Mesenchymal stem cell (in vitro differentiated cells and primary cell): ENCODE data around the gene ZNF487.

ENCODE experiments used
- DNase-seq: peaks from one replicate; pipeline ENCODE4 v3.0.0-alpha.2; 2013
- H2AFZ ChIP-seq: one replicate; pipeline ENCODE4 v1.6.1; 2013; ENCODE audit warnings: low read depth, mild to moderate bottlenecking, control low read depth, inconsistent platforms, low read length, moderate library complexity
- H2AK5ac ChIP-seq: 2 replicates; pipeline ENCODE4 v1.6.1; 2013; ENCODE audit warnings: low read length, moderate library complexity, mild to moderate bottlenecking, inconsistent platforms; ENCODE audit not compliant: severe bottlenecking
- H2BK120ac ChIP-seq: one replicate; pipeline ENCODE4 v1.6.1; 2013; ENCODE audit warnings: low read depth, mild to moderate bottlenecking, inconsistent platforms, low read length, moderate library complexity
- H2BK12ac ChIP-seq, 2 experiments: one replicate each; pipeline ENCODE4 v1.6.1; 2013; ENCODE audit warnings: inconsistent platforms in 2 of 2, low read length in 2 of 2, mild to moderate bottlenecking in 2 of 2, moderate library complexity in 2 of 2, control low read depth in 1 of 2
- H2BK15ac ChIP-seq: one replicate; pipeline ENCODE4 v1.6.1; 2013; ENCODE audit warnings: mild to moderate bottlenecking, low read depth, inconsistent platforms; ENCODE audit not compliant: poor library complexity, severe bottlenecking
- H2BK5ac ChIP-seq: 2 replicates; pipeline ENCODE4 v1.6.1; 2013; ENCODE audit warnings: low read depth, mild to moderate bottlenecking, low read length, control low read depth, inconsistent platforms; ENCODE audit not compliant: poor library complexity, severe bottlenecking
- H3K14ac ChIP-seq, 2 experiments: one replicate each; pipeline ENCODE4 v1.6.1; 2013; ENCODE audit warnings: inconsistent platforms in 2 of 2, low read length in 2 of 2, control low read depth in 1 of 2, mild to moderate bottlenecking in 1 of 2, moderate library complexity in 1 of 2
- H3K18ac ChIP-seq, 2 experiments: one replicate each; pipeline ENCODE4 v1.6.1; 2013; ENCODE audit warnings: inconsistent platforms in 2 of 2, low read length in 2 of 2, control low read depth in 1 of 2, low read depth in 1 of 2, mild to moderate bottlenecking in 1 of 2
- H3K23ac ChIP-seq, 2 experiments: one replicate each; pipeline ENCODE4 v1.6.1; 2013; ENCODE audit warnings: inconsistent platforms in 2 of 2, low read length in 2 of 2, mild to moderate bottlenecking in 2 of 2, moderate library complexity in 2 of 2, control low read depth in 1 of 2
- H3K27ac ChIP-seq: 2 replicates; pipeline ENCODE4 v1.5.1; 2013; ENCODE audit warnings: mild to moderate bottlenecking, moderate library complexity, low read length, control low read depth, inconsistent platforms; ENCODE audit not compliant: poor library complexity, severe bottlenecking
- H3K27me3 ChIP-seq, 2 experiments: 2 replicates each; pipeline versions ENCODE4 v1.6.1 to v1.7.0; 2013; ENCODE audit warnings: low read length in 2 of 2, mild to moderate bottlenecking in 2 of 2, moderate library complexity in 2 of 2, control low read depth in 1 of 2, inconsistent platforms in 1 of 2; ENCODE audit not compliant: control insufficient read depth in 1 of 2, insufficient read depth in 1 of 2
- H3K36me3 ChIP-seq, 2 experiments: 2 replicates each; pipeline versions ENCODE4 v1.6.1 to v1.7.0; 2013; ENCODE audit warnings: low read length in 2 of 2, control low read depth in 1 of 2, inconsistent platforms in 1 of 2, low read depth in 1 of 2, mild to moderate bottlenecking in 1 of 2; ENCODE audit not compliant: insufficient read depth in 2 of 2, control insufficient read depth in 1 of 2
- H3K4ac ChIP-seq, 2 experiments: one replicate each; pipeline ENCODE4 v1.6.1; 2013; ENCODE audit warnings: inconsistent platforms in 2 of 2, low read length in 2 of 2, mild to moderate bottlenecking in 2 of 2, moderate library complexity in 2 of 2, control low read depth in 1 of 2, low read depth in 1 of 2
- H3K4me1 ChIP-seq: 2 replicates; pipeline ENCODE4 v1.6.1; 2013; ENCODE audit warnings: low read depth, low read length, control low read depth; ENCODE audit not compliant: control insufficient read depth, insufficient read depth
- H3K4me2 ChIP-seq: 2 replicates; pipeline ENCODE4 v1.6.1; 2013; ENCODE audit warnings: low read length, mild to moderate bottlenecking, inconsistent platforms; ENCODE audit not compliant: poor library complexity, severe bottlenecking
- H3K4me3 ChIP-seq, 2 experiments: 2 replicates each; pipeline versions ENCODE4 v1.5.1 to v1.7.0; 2013; ENCODE audit warnings: low read length in 2 of 2, mild to moderate bottlenecking in 2 of 2, control low read depth in 1 of 2, low read depth in 1 of 2; ENCODE audit not compliant: insufficient read depth in 1 of 2
- H3K79me1 ChIP-seq: replicated peaks from 2 replicates; pipeline ENCODE4 v1.6.1; 2013; ENCODE audit warnings: mild to moderate bottlenecking, control low read depth, low read length, inconsistent platforms; ENCODE audit not compliant: poor library complexity, severe bottlenecking
- H3K9ac ChIP-seq: 2 replicates; pipeline ENCODE4 v1.7.0; 2013; ENCODE audit warnings: mild to moderate bottlenecking, low read length, moderate library complexity
- H3K9me3 ChIP-seq: 2 replicates; pipeline ENCODE4 v1.7.0; 2013; ENCODE audit warnings: mild to moderate bottlenecking, low read length; ENCODE audit not compliant: control insufficient read depth
- H4K8ac ChIP-seq: one replicate; pipeline ENCODE4 v1.6.1; 2013; ENCODE audit warnings: inconsistent platforms, mild to moderate bottlenecking, low read length, moderate library complexity
- H4K91ac ChIP-seq: one replicate; pipeline ENCODE4 v1.6.1; 2013; ENCODE audit warnings: mild to moderate bottlenecking, low read length, inconsistent platforms
- WGBS: methylation state at CpG from one replicate; pipeline ENCODE4 v1.1.7; 2013; ENCODE audit warnings: mixed read lengths; 5-methylcytosine and 5-hydroxymethylcytosine counted together

Gene ZNF487

GRCh38 chr10:43437141-43437870, 395 bp downstream of the ZNF487 start:
- Histone ChIP-seq H2AFZ (peak overlapping the region; percentile 72), H3K27ac (no peak overlapping the region), H3K14ac (no peak overlapping the region), H2AK5ac (no peak overlapping the region), H3K27me3 (no peaks in the 10 kb centered on the region), H3K36me3 (peaks cover 0 to 2% of the 10 kb centered on the region in 2 experiments), H2BK5ac (no peak overlapping the region), H3K9ac (peak overlapping the region; percentile 100), H3K9me3 (no peaks in the 10 kb centered on the region), H3K18ac (peak overlapping the region; percentile 46 to 66), H2BK15ac (no peak overlapping the region), H3K4ac (peak overlapping the region in 1 of 2 experiments; percentile 15), H2BK12ac (peak overlapping the region in 1 of 2 experiments; percentile 63), H2BK120ac (no peak overlapping the region), H3K23ac (peak overlapping the region in 1 of 2 experiments; percentile 83), H3K4me2 (peak overlapping the region; percentile 98), H4K91ac (no peak overlapping the region), H3K4me1 (peaks cover 3% of the 10 kb centered on the region), H3K79me1 (peaks cover 12% of the 10 kb centered on the region), H3K4me3 (peak overlapping the region; percentile 72 to 99), H4K8ac (peak overlapping the region; percentile 71)
- peak; percentile 55 for DNase-seq
- WGBS = 2% methylated on average over 29 of the region's 30 CpGs

DNA sequence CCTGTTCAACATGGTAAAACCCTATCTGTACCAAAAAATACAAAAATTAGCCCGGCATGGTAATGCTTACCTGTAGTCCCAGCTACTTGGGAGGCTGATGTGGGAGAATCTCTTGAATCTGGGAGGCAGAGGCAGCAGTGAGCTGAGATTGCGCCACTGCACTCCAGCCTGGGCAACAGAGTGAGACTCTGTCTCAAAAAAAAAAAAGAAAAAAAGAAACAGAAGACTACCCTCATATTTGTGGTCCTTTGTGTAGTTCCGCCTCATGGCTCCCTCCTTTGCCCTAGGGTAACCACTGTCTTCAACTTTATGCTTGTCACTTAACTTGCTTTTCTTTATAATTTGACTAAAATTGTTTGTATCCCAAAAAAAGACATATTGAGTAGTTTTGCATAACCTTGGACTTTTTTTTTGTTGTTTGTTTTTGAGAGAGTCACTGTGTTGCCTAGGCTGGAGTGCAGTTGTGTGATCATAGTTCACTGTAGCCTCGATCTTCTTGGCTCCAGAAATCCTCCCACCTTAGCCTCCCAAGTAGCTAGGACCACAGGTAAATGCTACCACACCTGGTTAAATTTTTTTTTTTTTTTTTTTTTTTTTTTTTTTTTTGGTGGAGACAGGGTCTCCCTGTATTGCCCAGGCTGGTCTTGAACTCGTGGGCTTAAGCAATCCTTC, 3.7 kb downstream of the ZNF487 start:
- Histone ChIP-seq H3K4ac (no peak overlapping the region), H2BK120ac (no peak overlapping the region), H3K79me1 (peaks cover 20% of the 10 kb centered on the region), H2AFZ (no peak overlapping the region), H2AK5ac (no peak overlapping the region), H4K8ac (no peak overlapping the region), H2BK15ac (no peak overlapping the region), H3K36me3 (peaks cover 0 to 8% of the 10 kb centered on the region in 2 experiments), H3K9me3 (no peaks in the 10 kb centered on the region), H3K4me2 (no peak overlapping the region), H2BK12ac (no peak overlapping the region), H3K4me1 (peaks cover 3% of the 10 kb centered on the region), H2BK5ac (no peak overlapping the region), H3K27me3 (no peaks in the 10 kb centered on the region), H3K4me3 (no peak overlapping the region), H3K27ac (no peak overlapping the region), H3K9ac (no peak overlapping the region), H3K14ac (no peak overlapping the region), H4K91ac (no peak overlapping the region), H3K23ac (no peak overlapping the region), H3K18ac (no peak overlapping the region)
- WGBS = 84% methylated on average over 3 of the region's 5 CpGs
- DNase-seq = peak; percentile 28

- Histone ChIP-seq H3K14ac (no peak overlapping the region), H2BK15ac (no peak overlapping the region), H2AK5ac (no peak overlapping the region), H3K36me3 (peaks cover 6 to 8% of the 10 kb centered on the region in 2 experiments), H3K9me3 (no peaks in the 10 kb centered on the region), H3K27ac (no peak overlapping the region), H2BK5ac (no peak overlapping the region), H3K23ac (no peak overlapping the region), H2BK12ac (no peak overlapping the region), H3K4me1 (no peaks in the 10 kb centered on the region), H3K4me3 (no peak overlapping the region), H3K4ac (no peak overlapping the region), H3K18ac (no peak overlapping the region), H3K9ac (no peak overlapping the region), H4K91ac (no peak overlapping the region), H3K79me1 (peaks cover 17% of the 10 kb centered on the region), H2AFZ (no peak overlapping the region), H2BK120ac (no peak overlapping the region), H3K27me3 (no peaks in the 10 kb centered on the region), H3K4me2 (no peak overlapping the region), H4K8ac (no peak overlapping the region)
- DNase-seq = no peak
- 85% methylated on average over 5 of the region's 7 CpGs for WGBS
Measured at GRCh38 chr10:43444323-43444722, 7.4 kb downstream of the ZNF487 start.

DNA sequence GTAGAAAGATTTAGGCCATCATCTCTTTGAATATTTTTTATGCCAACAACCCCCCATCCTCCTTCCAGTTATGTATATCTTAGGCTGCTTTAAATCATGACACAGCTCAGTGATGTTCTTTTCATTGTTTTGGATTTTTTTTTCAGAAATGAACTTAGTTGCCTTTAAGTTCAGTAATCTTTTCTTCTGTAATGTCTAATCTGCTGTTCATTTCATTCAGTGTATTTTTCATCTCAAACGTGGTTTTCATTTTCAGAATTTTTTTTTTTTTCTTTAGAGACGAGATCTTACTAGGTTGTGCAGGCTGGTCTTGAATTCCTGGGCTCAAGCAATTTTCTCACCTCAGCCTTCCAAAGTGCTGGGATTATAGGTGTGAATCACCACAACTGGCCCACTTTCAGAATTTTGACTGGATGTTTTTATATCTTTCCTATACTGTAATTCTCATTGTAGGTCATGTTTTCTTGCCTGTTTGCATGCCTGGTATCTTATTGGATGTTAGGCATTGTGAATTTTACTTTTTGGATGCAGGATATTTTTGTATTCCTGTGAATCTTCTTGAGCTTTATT, 8.1 kb downstream of the ZNF487 start:
- Histone ChIP-seq H2BK5ac (no peak overlapping the region), H3K79me1 (peaks cover 17% of the 10 kb centered on the region), H3K4me1 (no peaks in the 10 kb centered on the region), H3K27ac (no peak overlapping the region), H3K14ac (no peak overlapping the region), H3K9ac (no peak overlapping the region), H4K91ac (no peak overlapping the region), H3K4ac (no peak overlapping the region), H2BK12ac (no peak overlapping the region), H4K8ac (no peak overlapping the region), H3K9me3 (no peaks in the 10 kb centered on the region), H3K18ac (no peak overlapping the region), H2BK15ac (no peak overlapping the region), H3K4me2 (no peak overlapping the region), H2BK120ac (no peak overlapping the region), H3K23ac (no peak overlapping the region), H3K27me3 (no peaks in the 10 kb centered on the region), H2AK5ac (no peak overlapping the region), H2AFZ (no peak overlapping the region), H3K4me3 (no peak overlapping the region), H3K36me3 (peaks cover 6 to 8% of the 10 kb centered on the region in 2 experiments)
- WGBS = 100% methylated on average over 1 of the region's 2 CpGs
- DNase-seq = no peak
